ENCODE results near the gene ROR2.

ROR2 gene

DNA sequence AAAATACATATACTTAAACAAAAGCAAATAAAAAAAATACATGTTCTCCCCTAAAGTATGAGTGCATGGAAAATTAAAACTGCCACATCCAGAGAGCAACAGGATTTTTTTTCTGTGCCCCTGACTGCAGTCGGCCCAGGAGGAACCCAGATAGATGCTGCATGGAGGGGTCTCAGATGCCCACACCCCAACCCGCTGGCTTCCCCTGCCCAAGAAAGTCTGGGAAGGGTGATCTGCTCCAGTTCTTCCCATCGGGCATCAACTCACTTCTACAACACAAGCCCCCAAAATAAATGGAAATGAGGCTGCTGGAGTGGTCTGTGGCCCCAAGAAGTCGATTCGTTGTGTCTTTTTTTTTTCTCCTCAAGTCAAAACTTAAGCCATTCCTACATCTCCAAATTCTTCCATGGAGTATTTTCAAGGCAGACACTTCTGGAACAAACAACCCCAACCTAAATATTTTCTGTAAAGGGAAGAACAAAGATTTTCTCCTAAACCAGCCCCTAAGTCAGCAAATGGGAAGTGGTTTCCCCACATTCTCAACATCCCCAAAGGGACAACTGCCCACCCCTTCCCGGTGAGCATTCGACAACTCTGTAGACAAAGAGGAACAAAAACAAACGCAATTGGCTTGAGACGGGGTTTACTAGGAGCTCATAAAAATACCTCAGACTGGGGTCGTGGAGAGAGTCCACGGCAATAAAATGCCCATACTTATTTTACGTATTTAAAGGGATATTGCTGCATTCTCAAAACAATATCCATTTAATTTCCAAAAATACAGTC lies 46.7 kb downstream of the ROR2 start:
- ChIA-PET POLR2A (no interaction called here), CTCF (interaction anchor here (0.7 to 1.8 kb wide), 3 partner anchors 9 to 42 kb away, joined by 3 to 5 read pairs (median 5); no protein-coding TSS in a partner anchor)
- DNase-seq (ENCODE audit: extremely low spot score) = no peak
- no peak for TF ChIP-seq CTBP1 (IDR thresholded peaks at IDR 0.05; ENCODE audit: borderline replicate concordance)
- TF ChIP-seq, protein P1, sequence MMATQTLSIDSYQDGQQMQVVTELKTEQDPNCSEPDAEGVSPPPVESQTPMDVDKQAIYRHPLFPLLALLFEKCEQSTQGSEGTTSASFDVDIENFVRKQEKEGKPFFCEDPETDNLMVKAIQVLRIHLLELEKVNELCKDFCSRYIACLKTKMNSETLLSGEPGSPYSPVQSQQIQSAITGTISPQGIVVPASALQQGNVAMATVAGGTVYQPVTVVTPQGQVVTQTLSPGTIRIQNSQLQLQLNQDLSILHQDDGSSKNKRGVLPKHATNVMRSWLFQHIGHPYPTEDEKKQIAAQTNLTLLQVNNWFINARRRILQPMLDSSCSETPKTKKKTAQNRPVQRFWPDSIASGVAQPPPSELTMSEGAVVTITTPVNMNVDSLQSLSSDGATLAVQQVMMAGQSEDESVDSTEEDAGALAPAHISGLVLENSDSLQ (IDR thresholded peaks at IDR 0.05) = no peak
- TF ChIP-seq SP1 (IDR thresholded peaks at IDR 0.05) = no peak
- no peak for TF ChIP-seq ELF4 (IDR thresholded peaks at IDR 0.05)
- no peak for TF ChIP-seq ARNT (IDR thresholded peaks at IDR 0.05)
- TF ChIP-seq TARDBP (IDR thresholded peaks at IDR 0.05) = no peak
- no peak for TF ChIP-seq BHLHE40 (IDR thresholded peaks at IDR 0.05; ENCODE audit: borderline replicate concordance)

DNA sequence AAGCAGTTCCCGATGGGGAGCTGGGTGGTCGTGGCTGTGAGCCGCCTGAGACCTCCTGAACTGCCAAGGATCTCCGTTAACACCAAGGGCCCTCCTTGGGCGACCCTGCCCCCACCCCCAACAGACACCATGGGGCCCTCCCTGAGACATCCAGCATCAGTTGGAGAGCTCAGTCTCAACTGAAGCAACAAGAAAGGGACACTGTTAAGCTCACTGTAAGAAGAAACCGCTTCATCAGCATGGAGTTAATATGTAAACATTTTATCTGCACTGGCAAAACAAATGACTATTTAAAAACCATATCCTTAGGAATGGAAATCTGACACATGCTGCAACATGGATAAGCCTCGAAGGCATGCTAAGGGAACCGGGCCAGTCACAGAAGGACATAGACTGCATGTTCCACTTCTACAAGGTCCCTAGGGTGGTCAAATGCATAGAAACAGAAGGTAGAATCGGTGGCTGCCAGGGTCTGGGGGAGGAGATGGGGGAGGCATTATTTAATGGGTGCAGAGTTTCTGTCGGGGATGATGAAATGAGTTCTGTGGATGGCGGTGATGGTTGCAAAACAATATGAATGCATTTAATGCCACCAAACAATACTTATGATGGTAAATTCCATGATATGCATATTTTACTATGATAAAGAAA lies 47.4 kb downstream of the ROR2 start:
- no peak for DNase-seq (ENCODE audit: extremely low spot score)
- POLR2A ChIA-PET = no interaction called here
- CTCF ChIA-PET = interaction anchor here (0.6 to 1.8 kb wide), 3 partner anchors 43 to 155 kb away, joined by 3 to 5 read pairs (median 5); no protein-coding TSS in a partner anchor
- TF ChIP-seq ZNF384 (IDR thresholded peaks at IDR 0.05) (no peak), FOXM1 (IDR thresholded peaks at IDR 0.05; ENCODE audit: borderline replicate concordance) (no peak), CTBP1 (IDR thresholded peaks at IDR 0.05; ENCODE audit: borderline replicate concordance) (no peak), SUZ12 (IDR thresholded peaks at IDR 0.05) (no peak), TARDBP (IDR thresholded peaks at IDR 0.05) (no peak), FOXK2 (IDR thresholded peaks at IDR 0.05) (no peak)

DNA sequence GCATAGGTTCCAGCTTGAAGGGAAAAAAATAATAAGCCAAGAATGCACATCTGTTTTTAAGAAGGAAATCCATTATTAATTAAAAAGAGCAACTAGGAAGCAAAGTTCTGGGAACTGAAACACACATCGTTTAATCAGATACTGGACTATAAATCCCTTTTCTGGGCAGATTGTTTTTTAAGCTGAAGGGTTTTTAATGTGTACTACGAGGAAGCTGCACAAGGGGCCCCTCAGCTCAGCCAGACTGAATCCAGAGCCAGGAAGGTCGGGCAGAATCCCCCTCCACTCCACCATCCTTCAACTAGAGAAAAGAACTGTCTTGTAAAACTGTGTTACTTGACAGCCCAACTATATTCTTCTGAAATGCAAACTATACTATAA lies 49.2 kb downstream of the ROR2 start:
- POLR2A ChIA-PET = interaction anchor here (0.6 to 0.7 kb wide), 2 partner anchors 35 to 105 kb away, joined by 3 to 4 read pairs; no protein-coding TSS in a partner anchor
- CTCF ChIA-PET = no interaction called here
- TF ChIP-seq CTBP1 (IDR thresholded peaks at IDR 0.05; ENCODE audit: borderline replicate concordance) (no peak), FOXA1 (IDR thresholded peaks at IDR 0.05) (no peak), TARDBP (IDR thresholded peaks at IDR 0.05) (no peak)
- DNase-seq (ENCODE audit: extremely low spot score) = no peak

DNA sequence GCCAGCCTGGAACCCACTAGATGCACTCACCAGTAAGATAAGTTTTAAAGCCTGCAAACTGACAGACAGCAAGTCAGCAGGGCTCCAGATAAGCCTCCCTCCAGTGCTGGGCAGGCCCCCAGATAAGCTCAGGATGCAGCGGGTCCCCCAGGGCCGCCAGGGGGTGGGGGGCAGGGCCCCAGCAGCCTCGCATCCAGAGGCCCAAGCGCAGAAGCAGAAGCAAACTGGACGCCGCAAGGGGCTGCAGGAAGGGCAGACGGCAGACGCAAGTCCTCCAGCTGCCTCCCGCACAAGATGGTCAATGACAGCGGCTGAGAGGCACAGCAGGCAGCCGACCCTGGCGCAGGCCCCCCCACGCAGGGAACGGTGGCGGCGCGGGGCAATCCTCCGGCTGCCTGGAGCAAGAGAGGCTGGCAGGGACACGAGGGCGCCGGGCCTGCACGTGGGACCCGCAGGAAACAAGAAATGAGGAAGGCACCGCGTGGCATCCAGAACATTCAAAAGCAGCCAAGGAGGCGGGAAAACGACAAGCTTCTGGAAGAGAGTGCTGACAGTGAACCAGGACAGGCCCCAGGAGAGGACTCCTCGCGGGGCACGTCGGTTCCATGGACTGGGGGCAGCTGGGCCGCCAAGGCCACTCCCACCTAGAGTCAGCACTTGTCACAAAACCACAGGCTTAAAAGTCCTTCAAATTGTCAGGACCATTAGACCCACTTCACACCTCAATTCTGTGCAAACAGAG lies 49.8 kb downstream of the ROR2 start:
- TF ChIP-seq L3MBTL2 (conservative IDR thresholded peaks at IDR 0.05) (peak; percentile 80), ELF4 (IDR thresholded peaks at IDR 0.05) (no peak)
- no peak for DNase-seq (ENCODE audit: extremely low spot score)
- ChIA-PET CTCF (interaction anchor here (0.8 kb wide), 1 partner anchor 50 kb away, joined by 3 read pairs; no protein-coding TSS in a partner anchor), POLR2A (interaction anchor here (0.6 to 0.7 kb wide), 2 partner anchors 34 to 104 kb away, joined by 3 to 4 read pairs; no protein-coding TSS in a partner anchor)

DNA sequence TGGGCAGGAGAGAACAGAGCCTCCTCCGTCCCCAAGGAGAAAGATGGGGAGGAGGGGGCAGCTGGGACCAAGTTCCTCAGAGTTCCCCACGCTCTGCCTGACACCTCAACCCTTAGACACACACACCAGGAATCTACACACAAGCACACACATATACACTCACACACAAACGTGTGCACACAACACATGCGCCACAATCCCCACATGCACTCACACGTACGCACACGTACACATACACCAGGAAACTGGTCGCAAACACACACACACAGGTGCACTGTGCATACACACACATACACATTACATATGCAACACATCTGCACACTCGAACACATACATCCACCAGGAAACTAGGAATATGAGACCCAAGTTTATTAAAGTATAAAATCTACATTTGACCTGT lies 50.4 kb downstream of the ROR2 start:
- TF ChIP-seq NFRKB (IDR thresholded peaks at IDR 0.05) = no peak
- TF ChIP-seq HDGF (IDR thresholded peaks at IDR 0.05; ENCODE audit: borderline replicate concordance) = no peak
- no peak for TF ChIP-seq ARNT (IDR thresholded peaks at IDR 0.05)
- TF ChIP-seq SUZ12 (IDR thresholded peaks at IDR 0.05) = no peak
- no peak for TF ChIP-seq SP1 (IDR thresholded peaks at IDR 0.05)
- no peak for TF ChIP-seq CTBP1 (IDR thresholded peaks at IDR 0.05; ENCODE audit: borderline replicate concordance)
- no peak for TF ChIP-seq ELF4 (IDR thresholded peaks at IDR 0.05)
- no peak for TF ChIP-seq FOXK2 (IDR thresholded peaks at IDR 0.05)
- no peak for TF ChIP-seq FOXA1 (IDR thresholded peaks at IDR 0.05)
- TF ChIP-seq TARDBP (IDR thresholded peaks at IDR 0.05) = no peak
- TF ChIP-seq, protein P1 (IDR thresholded peaks at IDR 0.05) = no peak
- no peak for TF ChIP-seq BHLHE40 (IDR thresholded peaks at IDR 0.05; ENCODE audit: borderline replicate concordance)
- no peak for TF ChIP-seq ZNF384 (IDR thresholded peaks at IDR 0.05)
- no peak for TF ChIP-seq FOXM1 (IDR thresholded peaks at IDR 0.05; ENCODE audit: borderline replicate concordance)
- no peak for TF ChIP-seq L3MBTL2 (conservative IDR thresholded peaks at IDR 0.05)
- TF ChIP-seq LEF1 (IDR thresholded peaks at IDR 0.05; ENCODE audit: borderline replicate concordance) = no peak
- POLR2A ChIA-PET = no interaction called here
- CTCF ChIA-PET = interaction anchor here (0.8 kb wide), 1 partner anchor 51 kb away, joined by 3 read pairs; no protein-coding TSS in a partner anchor
- no peak for DNase-seq (ENCODE audit: extremely low spot score)

DNA sequence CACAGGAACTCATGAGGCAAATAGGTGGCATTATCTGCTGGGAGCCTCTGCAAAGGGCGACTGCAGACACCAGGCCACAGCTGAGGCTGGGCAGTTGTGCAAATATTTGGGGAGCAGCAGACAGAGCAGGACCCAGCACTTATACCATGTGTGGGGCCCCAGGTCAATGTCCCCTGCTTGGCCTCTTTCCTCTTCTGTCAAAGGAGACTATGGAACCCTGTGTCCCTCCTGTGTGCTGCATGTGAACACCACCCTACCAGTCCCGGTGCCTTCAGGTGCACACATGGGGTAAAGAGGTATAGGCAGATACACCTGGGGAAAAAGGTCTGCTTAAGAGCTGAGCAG lies 50.8 kb downstream of the ROR2 start:
- CTCF ChIA-PET = interaction anchor here (0.8 kb wide), 1 partner anchor 51 kb away, joined by 3 read pairs; no protein-coding TSS in a partner anchor
- no peak for TF ChIP-seq ZNF384 (IDR thresholded peaks at IDR 0.05)
- TF ChIP-seq SP1 (IDR thresholded peaks at IDR 0.05) = no peak
- no peak for TF ChIP-seq FOXK2 (IDR thresholded peaks at IDR 0.05)
- TF ChIP-seq TARDBP (IDR thresholded peaks at IDR 0.05) = no peak
- no peak for TF ChIP-seq ARNT (IDR thresholded peaks at IDR 0.05)
- TF ChIP-seq L3MBTL2 (conservative IDR thresholded peaks at IDR 0.05) = no peak
- TF ChIP-seq LEF1 (IDR thresholded peaks at IDR 0.05; ENCODE audit: borderline replicate concordance) = no peak
- TF ChIP-seq NFRKB (IDR thresholded peaks at IDR 0.05) = no peak
- TF ChIP-seq FOXA1 (IDR thresholded peaks at IDR 0.05) = no peak
- no peak for TF ChIP-seq HDGF (IDR thresholded peaks at IDR 0.05; ENCODE audit: borderline replicate concordance)
- POLR2A ChIA-PET = no interaction called here
- no peak for DNase-seq (ENCODE audit: extremely low spot score)

Measured in HEK293T (cell line).